Medulla oblongata (tissue), 1 donor: ENCODE data around the gene CHD6.

Experiments used
- DNase-seq: peaks from one replicate; pipeline ENCODE4 v3.0.0-alpha.2; 2015; ENCODE audit errors: extremely low spot score

Gene CHD6

DNA sequence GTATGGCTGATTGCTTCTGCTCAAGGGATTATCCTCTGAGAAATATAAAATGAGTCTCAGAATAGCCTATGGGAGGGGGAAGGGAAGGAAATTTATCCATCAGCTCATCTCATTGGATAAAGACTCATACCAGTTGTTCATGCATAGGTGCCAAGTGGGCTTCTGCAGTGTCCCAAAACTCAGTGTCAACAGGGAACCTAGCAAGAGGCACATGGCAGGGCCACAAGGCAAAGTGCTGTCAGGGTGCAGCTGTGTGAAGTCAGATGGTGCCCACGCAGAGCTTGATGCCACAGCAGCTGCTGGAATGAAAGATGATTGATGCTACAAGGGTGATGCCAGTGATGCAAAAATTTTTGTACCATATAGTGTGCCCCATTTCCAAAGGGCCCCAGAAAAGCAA lies 3.2 kb upstream of the CHD6 start:
- DNase-seq = no peak

DNA sequence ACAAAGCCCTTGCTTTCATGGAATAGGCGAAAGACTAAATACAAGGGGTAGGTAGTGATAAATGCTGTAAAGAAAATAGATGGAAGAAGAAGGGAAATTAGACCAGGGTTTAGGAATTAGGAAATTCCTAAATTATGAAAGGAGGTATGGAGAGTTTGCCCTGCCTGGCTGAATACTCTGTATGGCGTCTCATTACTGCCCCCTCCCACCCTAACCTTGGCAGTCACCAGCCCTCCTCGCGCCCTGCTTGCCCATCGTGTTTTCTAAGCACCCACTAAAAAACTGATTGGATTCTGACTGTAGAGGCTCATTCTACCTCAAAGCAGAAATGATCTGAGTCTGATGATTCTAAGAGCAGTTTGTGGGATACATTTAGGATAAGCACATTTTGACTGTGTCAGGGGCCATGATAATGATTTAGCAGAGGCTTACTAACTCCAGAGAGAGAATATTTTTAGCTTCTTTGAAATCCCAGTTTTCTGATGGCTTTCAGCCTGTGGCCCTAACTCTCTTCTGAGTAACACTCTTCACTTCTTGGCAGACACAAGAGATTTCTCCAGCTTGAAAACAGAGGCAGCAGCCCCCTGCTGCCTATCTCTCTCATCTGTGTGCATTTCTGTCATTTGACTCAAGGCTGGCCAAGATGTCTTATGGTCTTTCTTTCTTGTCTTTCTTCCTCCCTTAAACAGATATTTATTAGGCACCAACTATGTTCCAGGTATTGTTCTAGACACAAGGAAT lies 1.4 kb upstream of the CHD6 start:
- peak; percentile 36 for DNase-seq

DNA sequence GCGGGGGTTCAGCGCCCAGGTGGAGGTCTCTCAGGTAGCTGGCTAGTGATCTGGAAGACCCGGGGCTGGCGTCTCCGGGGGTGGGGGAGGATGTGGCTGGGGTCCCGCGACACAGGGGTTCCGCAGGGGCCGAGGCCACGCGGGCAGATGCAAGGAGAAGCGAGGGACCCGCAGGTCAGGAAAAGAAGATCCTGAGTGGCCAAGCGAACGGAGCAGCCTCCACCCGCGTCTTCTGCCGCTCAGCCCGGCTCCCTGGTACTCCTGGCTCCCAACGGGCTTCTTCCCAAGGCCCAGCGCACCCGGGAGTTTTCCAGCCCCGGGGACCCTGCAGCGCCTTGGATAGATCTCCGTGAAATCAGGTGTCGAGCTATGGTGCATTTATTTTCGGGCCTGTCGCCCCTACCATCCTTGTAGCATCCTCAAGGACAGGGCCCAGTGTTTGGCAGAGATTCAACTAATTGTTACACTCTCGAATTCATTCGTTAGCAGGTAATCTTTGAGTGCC lies 682 bp upstream of the CHD6 start:
- DNase-seq = peak; percentile 33

DNA sequence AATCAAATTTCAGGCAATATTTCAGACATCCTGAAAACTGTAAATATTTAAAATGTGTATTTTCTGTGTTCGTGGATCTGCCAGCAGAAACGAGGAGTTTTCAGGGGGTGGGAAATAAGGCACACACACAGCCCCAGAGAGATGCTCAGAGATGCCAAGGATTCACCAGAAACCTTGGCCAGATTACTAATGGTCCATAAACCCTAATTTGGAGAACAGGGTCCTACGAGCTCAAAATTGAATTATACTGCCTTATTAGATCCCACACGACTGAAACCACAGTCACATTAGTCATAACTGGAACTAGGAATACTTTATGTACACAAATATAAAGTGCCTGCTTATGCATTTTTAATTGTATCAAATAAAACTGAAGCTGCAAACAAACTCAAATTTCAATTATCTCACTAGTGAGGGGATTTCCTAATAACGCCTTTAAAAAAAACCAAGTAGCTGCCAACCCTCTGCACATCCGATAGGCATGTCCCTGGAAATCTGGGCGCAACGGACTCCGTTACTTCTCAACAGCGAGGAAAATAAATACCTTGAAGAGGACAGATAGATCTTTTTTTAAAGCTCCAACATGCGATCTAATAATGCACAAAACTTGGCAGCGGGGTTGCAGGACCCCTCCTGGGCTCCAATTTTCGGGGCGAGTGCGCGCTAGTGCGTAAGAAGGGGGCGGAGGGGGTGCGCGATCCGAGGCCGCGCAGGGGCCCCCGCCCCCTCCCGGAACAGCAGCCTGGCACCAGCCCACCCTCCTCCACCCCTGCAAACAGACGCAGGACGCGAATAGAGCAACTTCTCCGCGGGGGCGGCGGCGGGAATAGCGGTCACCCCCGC lies 897 bp downstream of the CHD6 start:
- peak; percentile 12 for DNase-seq

DNA sequence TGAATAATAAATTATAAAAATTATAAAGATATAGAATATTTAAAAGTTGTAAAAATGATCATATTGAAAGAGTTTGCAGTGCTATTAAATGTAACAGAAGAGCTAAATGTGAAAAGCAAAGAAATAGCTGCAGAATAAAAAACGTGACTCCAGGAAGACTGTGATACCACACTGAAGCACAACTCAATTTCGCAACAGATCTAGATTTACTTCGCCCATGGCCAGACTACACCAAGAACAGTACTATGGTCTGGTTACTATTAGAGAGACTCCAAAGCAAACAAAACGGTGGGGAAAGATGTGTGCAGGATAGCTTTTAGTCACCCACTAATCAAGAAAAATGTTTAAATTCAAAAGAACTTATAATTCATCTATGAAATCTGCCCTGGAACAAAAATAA lies 1.9 kb downstream of the CHD6 start:
- DNase-seq = no peak

DNA sequence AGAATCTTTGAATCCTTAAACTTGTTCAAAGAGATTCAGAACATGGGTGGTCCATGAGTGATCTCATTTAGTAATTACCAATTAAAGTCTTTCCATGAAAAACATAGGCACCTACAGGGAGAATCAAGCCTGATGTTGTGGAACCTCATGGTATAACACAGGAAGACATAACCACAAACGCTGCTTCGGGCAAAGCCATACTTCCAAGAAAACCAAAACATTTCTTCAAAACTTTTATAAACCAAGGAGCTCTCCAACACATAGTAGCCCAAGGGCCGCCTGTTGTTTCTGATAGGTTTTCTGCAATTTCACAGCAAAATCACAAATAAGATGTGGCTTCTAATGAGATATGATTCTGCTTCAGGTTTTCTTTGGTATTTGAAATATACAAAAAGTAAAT lies 2.5 kb downstream of the CHD6 start:
- DNase-seq = no peak

DNA sequence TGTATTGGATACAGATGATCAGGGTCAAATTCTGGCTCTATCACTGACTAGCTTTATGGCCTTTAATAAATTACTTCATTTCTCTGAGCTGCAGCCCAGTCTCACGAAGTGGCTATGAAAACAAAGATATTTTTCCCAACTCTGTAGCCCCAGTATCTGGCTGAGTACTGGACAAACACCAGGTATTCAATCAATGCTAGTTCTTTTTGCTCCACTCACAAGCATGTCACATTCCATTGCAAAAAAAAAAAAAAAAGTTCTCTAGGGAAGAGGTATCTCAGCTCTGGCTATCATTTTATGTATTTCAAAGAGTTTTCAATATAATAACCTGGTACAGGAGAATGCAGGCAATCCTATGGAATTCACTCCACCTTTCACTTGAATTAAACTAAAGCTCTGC lies 3.1 kb downstream of the CHD6 start:
- no peak for DNase-seq

DNA sequence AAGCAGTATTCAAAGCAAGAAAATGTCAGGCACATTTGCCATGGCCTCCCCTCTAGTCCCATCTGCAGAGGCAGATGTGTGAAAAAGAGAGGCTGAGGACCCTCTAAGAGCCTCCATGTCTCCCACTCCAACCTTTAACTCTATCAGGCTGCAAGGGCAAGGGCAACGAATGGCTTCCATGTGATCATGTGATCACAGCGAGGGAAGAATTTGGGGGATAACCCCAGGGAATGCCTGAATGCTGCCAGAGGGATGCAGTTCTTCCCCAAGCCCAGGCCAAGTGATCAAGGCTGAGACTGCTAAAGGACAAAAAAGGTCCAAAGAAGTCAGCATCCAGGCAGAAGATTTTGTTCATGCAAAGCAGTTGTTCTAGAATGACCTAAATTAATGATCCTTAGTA lies 4.9 kb downstream of the CHD6 start:
- no peak for DNase-seq

DNA sequence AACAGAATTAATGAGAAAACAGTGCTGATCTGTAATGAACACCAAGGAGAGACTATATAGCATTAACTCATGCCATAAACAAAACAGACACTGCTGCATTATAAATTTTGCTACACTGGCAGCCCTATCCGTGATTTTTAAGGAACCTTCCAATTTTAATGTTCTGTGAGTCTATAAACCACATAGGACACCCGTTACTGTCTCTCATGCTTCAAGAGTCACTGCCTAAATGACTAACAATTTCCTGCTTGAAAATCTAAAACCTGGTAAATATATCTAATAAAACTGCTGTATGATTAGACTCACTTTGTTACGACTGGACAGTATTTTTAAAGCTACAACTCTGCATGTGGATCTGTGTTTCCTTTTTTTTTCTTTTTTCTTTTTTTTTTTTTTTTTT lies 8.7 kb downstream of the CHD6 start:
- DNase-seq = no peak

DNA sequence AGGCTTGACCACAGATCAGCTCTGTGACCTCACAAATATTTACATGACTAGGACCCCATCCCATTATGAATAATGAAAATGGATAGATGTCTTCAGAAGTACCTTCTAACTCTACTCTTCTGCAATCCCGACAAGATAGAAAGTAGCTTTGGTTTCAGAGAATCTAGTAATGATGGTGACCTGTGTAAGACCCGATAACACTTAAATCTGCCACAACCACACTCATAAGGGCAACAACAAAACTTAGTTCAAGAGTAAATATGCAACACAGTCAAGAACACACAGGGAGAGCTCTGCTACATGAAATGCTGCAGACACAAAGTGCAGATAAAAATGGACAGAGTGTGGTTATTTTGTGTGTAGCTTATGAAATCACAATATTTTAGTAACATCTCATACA lies 9.6 kb downstream of the CHD6 start:
- no peak for DNase-seq

DNA sequence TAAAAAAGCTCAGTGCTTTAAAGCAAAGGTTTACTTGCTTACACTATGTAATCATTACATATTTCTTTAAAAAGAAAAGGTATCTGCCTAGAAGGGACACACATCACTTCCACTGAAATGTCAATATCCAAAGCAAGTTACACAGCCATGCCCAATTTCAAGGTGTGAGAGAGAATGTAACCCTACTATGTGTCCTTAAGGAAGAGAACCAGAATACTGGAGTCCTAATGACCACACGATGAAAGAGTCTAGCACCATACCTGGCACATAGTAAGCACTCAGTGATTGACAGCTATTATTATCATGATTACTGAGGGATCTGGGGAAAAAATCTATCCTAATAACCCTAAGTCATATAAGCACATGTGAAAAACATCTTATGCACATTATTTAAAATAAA lies 10.4 kb downstream of the CHD6 start:
- no peak for DNase-seq

DNA sequence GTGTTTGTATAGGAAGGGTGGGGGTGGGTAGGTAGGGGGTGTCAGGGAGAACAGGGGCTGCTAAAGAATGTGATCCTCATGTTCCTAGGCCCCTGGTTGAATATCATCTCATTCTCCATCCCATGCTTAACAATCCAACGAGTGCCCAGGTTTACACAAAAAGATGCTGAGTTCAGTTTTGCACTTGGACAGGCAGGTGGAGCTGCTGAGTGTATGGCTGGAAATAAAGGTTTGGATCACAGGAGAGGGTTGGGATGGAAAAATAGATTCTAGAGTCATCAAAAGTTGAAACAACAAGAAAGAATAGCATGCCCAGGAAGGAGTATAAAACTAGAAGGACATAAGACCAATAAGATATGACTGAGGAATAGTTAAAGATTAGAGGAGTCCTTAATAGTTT lies 14.2 kb downstream of the CHD6 start:
- DNase-seq = no peak

DNA sequence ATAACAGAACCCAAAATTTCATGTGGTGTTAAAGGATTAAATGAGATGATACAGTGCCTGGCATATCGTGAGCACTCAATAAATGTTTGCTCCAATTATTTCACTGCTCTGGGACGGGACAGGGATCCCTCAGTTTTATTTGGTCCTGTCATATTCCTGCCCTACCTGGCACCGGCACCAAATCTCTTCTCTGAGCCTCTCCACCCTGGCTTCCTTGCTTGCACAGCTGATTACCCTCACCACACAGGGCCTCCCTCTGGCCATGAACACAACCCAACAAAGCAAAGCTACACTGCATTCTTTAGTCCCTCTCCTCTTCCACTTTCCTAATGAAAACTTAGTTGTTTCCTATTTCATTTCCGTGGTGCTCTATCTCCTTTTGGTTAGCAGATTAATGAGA lies 16.4 kb downstream of the CHD6 start:
- DNase-seq = no peak

DNA sequence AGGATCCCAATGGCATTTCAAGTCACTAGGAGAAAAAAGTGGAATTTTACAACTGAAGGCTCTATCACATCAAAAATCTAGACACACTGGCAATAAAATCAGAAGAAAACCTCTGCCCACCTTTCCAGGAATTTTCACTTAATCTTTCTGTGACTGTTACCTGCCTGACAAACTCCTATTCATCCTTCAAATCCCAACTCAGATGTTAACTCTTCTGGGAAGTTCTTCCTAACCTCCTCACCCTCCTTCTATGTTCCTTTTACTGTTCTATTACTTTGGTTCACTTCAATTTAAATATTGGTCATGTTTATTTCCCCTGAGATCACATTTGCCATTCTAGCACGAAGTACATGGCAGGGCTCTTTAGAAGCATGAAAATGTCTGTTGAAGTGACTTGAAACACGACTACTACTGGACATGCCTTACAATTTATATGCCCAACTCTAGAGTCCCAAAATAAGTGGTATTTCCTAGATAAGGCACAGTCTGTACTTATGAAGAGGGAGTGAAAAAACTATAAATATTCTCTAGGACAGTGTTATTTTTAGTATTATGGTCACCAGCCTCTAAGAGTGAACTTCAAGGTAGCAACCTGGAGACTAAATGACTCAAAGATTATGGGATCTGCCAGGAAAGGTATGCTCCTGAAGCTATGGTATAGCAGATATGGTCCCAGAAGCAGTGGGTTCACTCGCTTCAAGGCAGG lies 17.1 kb downstream of the CHD6 start:
- no peak for DNase-seq

DNA sequence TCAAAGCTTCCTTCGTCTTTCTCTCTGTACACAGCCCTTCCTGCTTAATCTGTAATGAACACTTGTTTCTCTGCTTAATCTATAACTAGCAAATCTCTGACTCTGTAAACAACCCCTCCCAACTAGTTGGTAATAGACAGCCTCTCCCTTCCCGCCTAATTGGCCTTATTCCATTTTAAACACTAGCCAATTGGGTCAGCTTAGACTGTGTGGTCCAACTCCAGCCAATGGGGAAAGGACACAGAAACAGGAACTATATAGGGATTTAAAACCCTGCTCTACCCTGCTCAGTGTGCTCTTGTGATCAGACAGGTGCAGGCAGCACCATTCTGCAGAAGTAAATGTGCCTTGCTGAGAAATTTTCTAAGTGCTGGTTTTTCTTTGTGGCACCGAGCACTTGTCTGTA lies 18.5 kb downstream of the CHD6 start:
- no peak for DNase-seq

DNA sequence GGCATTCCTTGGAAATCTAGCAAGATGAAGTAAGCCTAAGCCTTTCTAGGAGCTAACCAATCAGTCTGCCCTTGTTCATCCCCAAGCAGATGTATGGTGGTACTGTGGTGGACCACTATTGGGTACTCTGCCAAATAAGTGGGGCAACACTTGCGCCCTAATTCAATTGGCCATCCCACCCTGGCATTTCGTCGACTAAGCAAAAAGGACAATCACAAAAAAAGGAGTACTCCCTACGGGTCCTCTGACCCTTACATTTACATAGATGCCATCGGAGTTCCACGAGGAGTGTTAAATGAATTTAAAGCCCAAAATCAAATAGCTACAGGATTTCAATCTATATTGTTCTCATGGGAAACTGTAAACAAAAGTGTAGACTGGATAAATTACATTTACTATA lies 19.5 kb downstream of the CHD6 start:
- DNase-seq = no peak

DNA sequence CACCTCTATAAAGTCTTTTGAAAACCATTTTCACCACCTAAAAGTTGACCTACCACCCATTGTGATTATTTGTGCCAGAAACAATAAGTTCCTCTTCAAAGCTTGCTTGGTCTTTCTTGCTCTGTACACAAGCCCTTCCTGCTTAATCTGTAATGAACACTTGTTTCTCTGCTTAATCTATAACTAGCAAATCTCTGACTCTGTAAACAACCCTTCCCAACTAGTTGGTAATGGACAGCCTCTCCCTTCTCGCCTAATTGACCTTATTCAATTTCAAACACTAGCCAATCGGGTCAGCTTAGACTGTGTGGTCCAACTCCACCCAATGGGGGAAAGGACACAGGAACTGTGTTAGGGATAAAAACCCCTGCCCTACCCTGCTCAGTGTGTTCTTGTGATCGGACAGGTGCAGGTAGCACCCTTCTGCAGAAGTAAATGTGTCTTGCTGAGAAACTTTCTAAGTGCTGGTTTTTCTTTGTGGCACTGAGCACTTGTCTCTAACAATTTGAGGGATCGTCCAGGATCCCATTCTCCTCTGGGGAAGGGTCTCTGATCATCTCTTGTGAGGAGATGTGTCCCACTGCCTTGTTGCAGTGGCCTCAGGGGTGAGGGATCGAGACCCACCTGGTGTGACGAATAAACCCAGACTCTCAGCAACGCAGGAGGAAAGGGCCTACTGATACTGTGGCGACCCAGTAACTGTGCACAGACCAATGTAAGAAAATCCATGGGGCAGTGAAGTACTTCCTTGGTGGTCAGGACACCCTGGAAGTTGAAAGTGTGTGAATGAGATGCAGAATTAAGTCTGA lies 23.5 kb downstream of the CHD6 start:
- DNase-seq = no peak

DNA sequence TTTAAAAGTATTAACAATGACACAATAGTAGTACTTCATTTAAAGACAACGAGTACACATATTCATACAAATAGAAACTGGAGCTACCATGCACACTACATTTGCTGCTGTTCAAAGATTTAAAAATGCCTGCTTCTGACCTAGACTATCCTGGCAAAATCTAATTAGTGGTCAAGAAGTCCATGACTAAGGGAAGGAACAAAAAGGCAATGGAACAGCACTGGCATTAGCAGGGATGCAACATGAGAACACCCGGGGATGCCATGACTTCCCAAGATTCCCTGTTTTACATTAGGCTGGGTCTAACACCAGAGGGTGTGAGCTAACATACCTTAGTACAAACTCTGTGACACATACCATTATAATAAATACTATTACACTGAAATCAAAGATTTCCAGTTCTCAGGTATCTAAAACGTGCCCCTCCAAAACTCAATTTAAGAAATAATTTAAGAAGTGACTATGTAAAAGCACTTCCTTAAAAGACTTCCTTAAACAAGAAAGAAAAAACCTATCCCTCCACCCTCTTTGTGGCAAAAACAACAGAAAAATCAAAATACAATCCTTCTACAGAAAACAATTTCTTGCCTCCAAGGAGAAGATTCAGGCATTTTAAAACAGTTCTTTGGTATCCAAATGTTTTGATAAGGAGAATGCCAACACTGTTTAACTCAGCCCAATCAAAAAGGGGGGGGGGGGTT lies 25.5 kb downstream of the CHD6 start:
- no peak for DNase-seq

DNA sequence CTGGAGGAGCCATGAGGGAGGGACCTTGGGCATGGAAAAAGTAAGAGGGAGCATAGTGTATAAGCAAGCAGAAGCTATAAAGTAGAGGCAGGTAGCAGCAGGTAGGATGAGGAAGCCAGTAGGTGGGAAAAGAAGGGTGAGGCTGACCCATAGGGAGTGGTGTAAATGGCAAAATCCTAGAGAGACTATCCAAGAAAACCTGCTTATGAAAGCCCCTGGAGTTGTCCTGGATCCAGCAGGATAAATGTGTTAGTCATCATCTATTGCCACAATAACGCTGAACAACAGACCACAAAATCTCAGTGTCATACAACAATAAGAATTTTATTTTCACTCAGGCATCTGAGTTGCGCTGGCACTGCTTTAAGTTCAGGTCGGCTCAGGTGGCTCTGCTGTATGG lies 30.2 kb downstream of the CHD6 start:
- no peak for DNase-seq

DNA sequence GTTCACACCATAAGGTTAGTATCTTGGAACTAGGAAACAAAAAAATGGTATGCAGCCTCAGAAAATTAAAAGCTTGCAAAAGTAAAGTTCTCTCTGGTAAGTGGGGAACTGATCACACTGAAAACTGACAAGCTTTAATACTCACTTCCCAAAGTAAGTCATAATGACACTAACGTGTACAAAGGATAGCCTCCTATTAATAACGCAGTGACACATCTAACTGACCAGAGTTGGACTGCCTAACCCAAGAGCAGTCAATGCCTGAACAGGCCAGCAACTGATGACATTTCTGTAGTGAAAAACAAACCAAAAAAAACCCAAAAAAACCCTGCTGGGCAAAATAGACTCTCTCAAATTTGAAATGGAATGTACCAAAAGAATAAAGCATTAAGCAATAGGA lies 30.7 kb downstream of the CHD6 start:
- no peak for DNase-seq

DNA sequence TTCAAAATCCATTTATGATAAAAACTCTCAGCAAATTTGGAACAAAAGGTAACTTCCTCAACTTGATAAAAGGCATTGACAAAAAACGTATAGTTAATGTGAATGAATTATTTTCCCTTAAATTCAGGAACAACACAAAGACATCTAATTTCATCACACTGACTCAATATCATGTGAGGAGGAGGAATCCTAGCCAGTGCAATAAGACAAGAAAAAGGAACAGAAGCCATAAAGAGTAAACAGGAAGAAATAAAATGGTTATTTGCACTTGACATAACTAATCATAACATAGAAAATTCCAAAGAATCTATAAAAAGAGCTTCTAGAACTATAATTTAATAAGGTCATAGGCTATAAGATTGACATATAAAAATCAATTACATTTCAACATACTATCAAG lies 31.4 kb downstream of the CHD6 start:
- no peak for DNase-seq
